IPS-18c (cell line): Measurements from ENCODE around the gene GPX3.

Experiments
- H3K4me3 ChIP-seq: 2 replicates; pipeline ENCODE4 v1.7.0; 2013; ENCODE audit warnings: low read depth, mild to moderate bottlenecking, low read length, moderate library complexity; ENCODE audit not compliant: insufficient read depth
- H3K9me3 ChIP-seq: one replicate; pipeline ENCODE4 v1.6.1; 2013; ENCODE audit warnings: mild to moderate bottlenecking, low read length, moderate library complexity; ENCODE audit not compliant: control insufficient read depth, insufficient read depth

Gene GPX3

DNA sequence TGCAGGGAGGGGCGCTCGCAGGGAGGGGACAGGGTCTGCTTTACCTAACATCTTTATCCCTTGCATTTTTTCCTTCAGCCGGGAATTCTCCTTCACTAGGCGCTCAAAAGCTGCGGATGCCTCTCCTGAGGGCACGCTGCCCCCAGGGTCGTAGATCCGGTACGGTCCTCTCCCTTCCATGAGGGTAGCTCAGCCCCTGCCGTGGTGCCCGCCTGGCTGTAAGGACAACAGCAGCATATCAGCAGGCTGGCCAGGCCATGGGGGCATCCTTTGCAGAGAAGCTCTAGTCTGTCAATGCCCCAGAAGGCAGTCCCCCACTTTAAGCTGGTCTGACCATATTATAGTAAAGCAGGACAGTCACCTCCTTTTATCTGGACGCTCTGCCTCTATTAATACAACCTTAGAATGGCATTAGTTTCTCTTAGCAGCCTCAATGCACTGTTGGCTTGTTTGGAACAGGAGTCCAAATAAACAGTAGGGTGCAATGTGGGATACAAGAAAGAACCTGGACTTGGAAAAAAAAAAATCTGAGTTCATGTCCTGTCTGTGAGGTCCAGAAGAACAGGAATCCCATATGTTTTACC is 44.6 kb downstream of the GPX3 start:
- Histone ChIP-seq H3K4me3 (no peak overlapping the region), H3K9me3 (no peaks in the 10 kb centered on the region)

DNA sequence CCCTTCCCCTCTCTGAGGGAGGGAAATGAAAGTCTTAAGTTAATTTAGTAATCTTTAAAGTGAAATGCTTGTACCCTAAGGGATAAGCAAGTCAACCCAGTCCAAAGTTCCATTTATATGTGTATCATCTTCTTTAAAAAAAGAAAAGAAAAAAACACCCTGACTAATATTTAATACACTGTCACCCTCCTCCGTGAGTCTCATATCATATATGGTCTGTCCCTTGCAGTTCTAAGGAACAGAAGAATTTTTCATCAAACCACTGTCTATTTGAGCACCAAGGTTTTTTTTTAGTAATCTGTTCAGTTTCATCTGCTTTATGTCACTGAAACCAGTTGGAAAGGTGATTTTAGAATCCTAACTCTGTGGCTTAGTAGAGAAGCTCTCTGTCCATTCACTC is 45.2 kb downstream of the GPX3 start:
- no peak overlapping the region for H3K4me3 ChIP-seq
- H3K9me3 ChIP-seq, result no peaks in the 10 kb centered on the region

- Histone ChIP-seq H3K4me3 (no peak overlapping the region), H3K9me3 (no peaks in the 10 kb centered on the region)
These were observed 46.5 kb downstream of the GPX3 start for GRCh38 chr5:151066920-151067319.

DNA sequence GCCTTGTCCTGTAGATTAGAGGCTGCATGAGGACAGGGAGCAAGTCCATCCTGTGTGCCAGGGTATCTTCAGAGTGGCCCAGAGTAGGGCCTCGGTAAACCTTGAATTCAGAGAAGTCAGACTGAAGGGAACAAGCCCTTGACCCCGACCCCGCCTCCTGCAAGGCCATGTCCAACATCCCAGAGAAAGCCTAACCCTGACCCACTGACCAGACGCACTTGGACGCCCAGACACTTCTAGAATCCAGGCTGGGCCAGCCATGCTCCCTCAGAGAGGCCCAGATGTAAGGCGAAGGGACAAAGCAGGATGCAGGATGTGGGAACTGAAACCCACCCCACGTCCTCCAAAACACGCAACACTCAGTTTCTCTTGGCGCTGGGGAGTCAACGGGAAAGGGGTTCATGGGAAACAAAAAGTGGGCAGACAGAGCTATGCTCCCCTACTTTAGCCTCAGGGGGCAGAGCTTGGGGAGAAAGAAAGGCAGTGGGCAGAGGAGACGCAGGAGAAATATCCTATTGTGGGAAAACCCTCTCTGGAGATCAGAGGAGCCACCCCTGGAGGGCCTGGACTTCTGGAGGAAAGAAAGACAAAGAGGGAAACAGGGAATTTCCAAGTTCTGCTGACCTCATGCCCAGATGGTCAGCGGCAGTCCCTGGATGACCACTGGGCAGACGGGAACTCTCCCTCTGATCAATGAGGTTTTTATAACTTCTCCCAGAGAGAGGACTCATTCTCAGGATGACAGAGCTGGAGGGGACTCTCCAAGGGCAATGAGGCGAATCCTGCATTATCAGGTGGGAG is 47.4 kb downstream of the GPX3 start:
- no peak overlapping the region for H3K4me3 ChIP-seq

GRCh38 chr5:151068433-151069197 is 48.2 kb downstream of the GPX3 start:
- H3K9me3 ChIP-seq, result no peaks in the 10 kb centered on the region

More for the DNA sequence above, 47.4 kb downstream of the GPX3 start:
- H3K9me3 ChIP-seq, result no peaks in the 10 kb centered on the region

GRCh38 chr5:151070449-151070848 is 50.1 kb downstream of the GPX3 start:
- Histone ChIP-seq H3K9me3 (no peaks in the 10 kb centered on the region), H3K4me3 (no peak overlapping the region)

More at GRCh38 chr5:151068433-151069197, 48.2 kb downstream of the GPX3 start:
- no peak overlapping the region for H3K4me3 ChIP-seq

DNA sequence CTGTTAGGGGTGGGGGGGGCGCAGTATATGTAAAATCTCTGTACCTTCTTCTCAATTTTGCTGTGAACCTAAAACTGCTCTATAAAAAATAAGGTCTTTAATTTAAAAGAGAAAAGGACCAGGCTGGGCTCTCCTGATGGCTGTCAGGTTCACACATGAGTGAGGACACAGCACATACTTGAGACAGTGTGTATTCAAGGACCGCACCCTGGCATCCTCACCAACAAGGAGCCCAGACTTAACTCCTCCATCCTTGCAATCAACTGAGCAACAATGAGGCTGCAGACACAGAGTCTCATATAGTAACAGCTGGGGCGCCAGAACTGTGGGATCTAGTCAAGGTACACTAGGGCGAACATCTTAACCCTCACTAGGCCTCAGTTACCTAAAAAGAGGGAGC is 50.6 kb downstream of the GPX3 start:
- no peak overlapping the region for H3K4me3 ChIP-seq

DNA sequence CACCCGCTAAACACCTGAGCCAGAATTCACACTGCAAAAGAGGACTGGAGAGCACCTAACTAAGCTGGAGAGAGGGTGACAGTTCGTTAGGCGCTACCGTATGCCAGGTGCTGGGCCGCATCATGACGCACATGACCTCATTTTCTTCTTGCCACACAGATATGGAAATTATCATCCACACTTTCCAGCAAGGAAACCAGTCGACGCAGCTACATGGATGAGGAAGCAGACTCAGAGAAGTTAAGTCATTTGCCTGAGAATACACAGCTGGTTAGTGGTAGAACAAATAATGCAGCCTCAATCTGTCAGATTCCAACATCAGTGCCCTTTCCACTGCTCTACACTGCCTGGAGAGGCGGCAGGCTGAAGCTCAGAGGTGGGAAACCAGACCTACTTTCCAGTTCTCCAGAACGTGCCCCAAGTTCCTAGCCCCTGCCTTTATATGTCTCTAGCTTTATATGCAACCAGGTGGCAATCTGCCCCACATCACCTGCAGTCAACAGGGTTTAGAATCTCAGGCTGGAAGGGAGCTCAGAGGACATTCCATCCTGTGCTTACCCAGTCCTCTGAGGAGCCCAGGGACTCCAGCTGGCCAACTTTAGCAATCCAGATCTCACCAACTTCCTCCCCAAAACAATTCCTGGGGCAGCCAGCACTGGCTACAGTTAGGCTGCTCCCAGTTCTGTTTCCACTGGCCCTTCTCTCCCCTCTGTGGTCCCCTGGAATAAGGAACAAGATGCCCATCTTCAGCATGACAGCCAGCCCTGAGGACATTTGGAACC is 51.6 kb downstream of the GPX3 start:
- Histone ChIP-seq H3K4me3 (no peak overlapping the region), H3K9me3 (peaks cover 2% of the 10 kb centered on the region)

More for the DNA sequence above, 50.6 kb downstream of the GPX3 start:
- H3K9me3 ChIP-seq, result peaks cover 1% of the 10 kb centered on the region

DNA sequence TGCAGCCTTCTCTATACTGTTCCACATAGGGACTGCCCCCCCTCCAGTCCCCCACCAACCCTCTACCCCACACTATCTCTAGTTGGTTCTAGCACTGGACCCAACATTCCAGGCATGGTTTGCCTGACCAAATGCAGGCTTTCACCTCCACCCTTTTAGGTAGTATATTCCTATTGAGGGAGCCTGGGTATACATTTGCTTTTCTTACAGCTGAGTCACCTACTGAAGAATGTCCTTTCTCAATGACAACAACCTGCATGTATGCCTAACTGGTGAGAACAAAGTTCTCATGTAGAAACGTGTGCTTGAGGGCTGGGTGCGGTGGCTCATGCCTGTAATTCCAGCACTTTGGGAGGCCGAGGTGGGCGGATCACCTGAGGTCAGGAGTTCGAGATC is 52.2 kb downstream of the GPX3 start:
- Histone ChIP-seq H3K4me3 (no peak overlapping the region), H3K9me3 (peaks cover 2% of the 10 kb centered on the region)

- H3K9me3 ChIP-seq, result peaks cover 2% of the 10 kb centered on the region
- H3K4me3 ChIP-seq, result no peak overlapping the region
These were observed 52.9 kb downstream of the GPX3 start for GRCh38 chr5:151073280-151073679.

DNA sequence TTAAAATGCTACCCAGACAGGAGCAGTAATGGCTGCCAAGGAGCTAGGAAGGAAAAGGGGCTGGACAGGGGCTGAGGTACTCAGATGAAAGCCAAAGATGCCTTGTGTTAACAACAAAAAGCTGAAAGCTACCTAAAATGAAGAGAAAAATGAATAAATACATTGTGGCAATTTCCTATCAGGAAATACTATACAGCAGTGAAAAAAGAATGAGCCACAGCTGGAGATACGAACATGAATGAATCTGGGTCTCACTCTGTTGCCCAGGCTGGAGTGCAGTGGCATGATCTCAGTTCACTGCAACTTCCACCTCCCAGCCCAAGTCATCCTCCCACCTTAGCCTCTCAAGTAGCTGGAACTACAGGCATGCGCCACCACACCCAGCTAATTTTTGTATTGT is 54.2 kb downstream of the GPX3 start:
- peaks cover 2% of the 10 kb centered on the region for H3K9me3 ChIP-seq

GRCh38 chr5:151075698-151076331 is 55.4 kb downstream of the GPX3 start:
- Histone ChIP-seq H3K9me3 (peaks cover 2% of the 10 kb centered on the region), H3K4me3 (no peak overlapping the region)

More for the DNA sequence above, 54.2 kb downstream of the GPX3 start:
- H3K4me3 ChIP-seq, result no peak overlapping the region

- H3K4me3 ChIP-seq, result no peak overlapping the region
- peaks cover 2% of the 10 kb centered on the region for H3K9me3 ChIP-seq
These were observed 56.2 kb downstream of the GPX3 start for GRCh38 chr5:151076616-151077015.

DNA sequence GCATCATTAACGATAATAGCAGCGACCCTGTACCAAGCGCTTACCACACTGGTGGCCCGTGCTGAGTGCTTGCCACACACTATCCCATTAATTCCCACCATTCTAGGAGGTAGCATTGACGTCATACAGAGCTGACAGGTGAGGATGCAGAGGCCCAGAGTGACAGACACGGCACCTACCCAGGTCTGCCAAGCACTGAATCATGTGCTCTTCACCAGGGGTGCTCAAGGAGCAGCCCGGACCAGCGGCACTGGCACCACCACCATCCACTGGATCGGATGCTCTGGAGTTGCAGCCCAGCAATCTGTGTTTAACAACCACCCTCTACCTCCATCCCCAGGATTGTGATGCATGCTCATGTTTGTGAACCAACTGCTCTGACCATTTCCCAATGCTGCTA is 57.0 kb downstream of the GPX3 start:
- peaks cover 2% of the 10 kb centered on the region for H3K9me3 ChIP-seq
- H3K4me3 ChIP-seq, result no peak overlapping the region

DNA sequence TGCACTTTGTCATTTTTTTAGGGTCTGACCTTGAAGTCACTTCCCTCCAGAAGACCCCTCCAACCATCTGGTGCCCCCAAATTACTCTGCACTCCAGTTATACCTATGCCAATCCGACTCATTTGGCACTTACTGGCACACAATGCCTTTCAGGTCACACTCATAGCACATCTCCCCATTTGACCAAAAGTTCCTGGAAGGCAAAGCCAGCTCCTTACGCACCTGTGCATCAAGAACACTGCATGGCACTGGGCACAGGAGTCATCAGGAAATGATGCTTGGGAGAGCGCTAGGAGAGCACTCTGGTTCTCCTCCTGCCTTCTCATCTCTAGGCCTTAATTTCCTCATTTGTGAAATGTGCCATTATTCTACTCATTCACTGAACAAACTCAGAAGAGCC is 57.6 kb downstream of the GPX3 start:
- Histone ChIP-seq H3K9me3 (peaks cover 2% of the 10 kb centered on the region), H3K4me3 (no peak overlapping the region)
